WTC11 (cell line): ENCODE results near the gene HEY2. TPM values are rescaled to one million over a fixed set of nuclear protein-coding genes. Genes with fewer than 3 reads are reported as not detected.

Experiments
- ATAC-seq: fragments of 200-7000 bp; cut with Tn5 transposase; 2 replicates; pipeline ENCODE4 v1.10.0; 2021; ENCODE audit warnings: mild to moderate bottlenecking, moderate library complexity
- CTCF ChIA-PET: fragments of 300-600 bp; sonication (Branson Sonifier 250); formaldehyde crosslinking; loops from one replicate; lab custom pipeline; 2021; ENCODE audit warnings: antibody characterized with exemption; lab: Charles Lee
- POLR2A ChIA-PET: fragments of 350-600 bp; sonication (Branson Sonifier 250); formaldehyde crosslinking; loops from one replicate; lab custom pipeline; 2021; ENCODE audit warnings: antibody characterized with exemption; lab: Charles Lee
- DNase-seq: peaks from one replicate; pipeline ENCODE4 v3.0.0; 2021; ENCODE audit warnings: low spot score
- H3K27ac Mint-ChIP-seq: 2 replicates; pipeline ENCODE4 v1.8.0; 2021; ENCODE audit warnings: mixed read lengths
- H3K27me3 Mint-ChIP-seq: 2 replicates; pipeline ENCODE4 v1.8.0; 2021; ENCODE audit warnings: low read depth, mild to moderate bottlenecking, moderate library complexity, mixed read lengths
- H3K36me3 Mint-ChIP-seq: 2 replicates; pipeline ENCODE4 v1.8.0; 2021; ENCODE audit warnings: mixed read lengths
- H3K4me1 Mint-ChIP-seq: 2 replicates; pipeline ENCODE4 v1.8.0; 2022; ENCODE audit warnings: mixed read lengths
- H3K4me3 Mint-ChIP-seq: 2 replicates; pipeline ENCODE4 v1.8.0; 2021; ENCODE audit warnings: mild to moderate bottlenecking, moderate library complexity, mixed read lengths
- H3K9me3 Mint-ChIP-seq: 2 replicates; pipeline ENCODE4 v1.8.0; 2021; ENCODE audit warnings: mixed read lengths
- CBFB ChIP-seq: sonication (generic); formaldehyde crosslinking; IDR thresholded peaks from 2 replicates; pipeline ENCODE4 v1.8.1; 2022; ENCODE audit warnings: mild to moderate bottlenecking, low read depth, missing genetic modification reagents
- E2F5 ChIP-seq: sonication (generic); formaldehyde crosslinking; IDR thresholded peaks from 2 replicates; pipeline ENCODE4 v1.8.1; 2022; ENCODE audit warnings: mild to moderate bottlenecking, moderate library complexity, missing genetic modification reagents
- ELF4 ChIP-seq: sonication (generic); formaldehyde crosslinking; IDR thresholded peaks from 2 replicates; pipeline ENCODE4 v1.8.1; 2022; ENCODE audit warnings: low read depth, mild to moderate bottlenecking, moderate library complexity, missing genetic modification reagents
- GABPB1 ChIP-seq: sonication (generic); formaldehyde crosslinking; IDR thresholded peaks from 2 replicates; pipeline ENCODE4 v1.8.1; 2023; ENCODE audit warnings: mild to moderate bottlenecking, missing genetic modification reagents
- HMGA2 ChIP-seq: fragments of 250-450 bp; sonication (Bioruptor Pico); IDR thresholded peaks from 2 replicates; pipeline ENCODE4 v1.4.0; 2021; ENCODE audit warnings: mild to moderate bottlenecking, moderate library complexity
- KAT7 ChIP-seq: sonication (generic); formaldehyde crosslinking; IDR thresholded peaks from 2 replicates; pipeline ENCODE4 v1.8.1; 2023; ENCODE audit warnings: missing genetic modification reagents, mild to moderate bottlenecking, borderline replicate concordance
- MXD4 ChIP-seq: fragments of 250-450 bp; sonication (Bioruptor Pico); IDR thresholded peaks from 2 replicates; pipeline ENCODE4 v1.8.0; 2021; ENCODE audit warnings: mild to moderate bottlenecking, moderate library complexity, borderline replicate concordance
- NFATC4 ChIP-seq: fragments of 250-450 bp; sonication (Bioruptor Pico); IDR thresholded peaks from 2 replicates; pipeline ENCODE4 v1.9.0; 2021; ENCODE audit warnings: mild to moderate bottlenecking
- NFYB ChIP-seq: sonication (generic); formaldehyde crosslinking; conservative IDR thresholded peaks from 2 replicates; pipeline ENCODE4 v1.8.0; 2022; ENCODE audit warnings: low read depth, missing genetic modification reagents
- OVOL2 ChIP-seq: fragments of 250-450 bp; sonication (Bioruptor Pico); IDR thresholded peaks from 2 replicates; pipeline ENCODE4 v1.9.0; 2021; ENCODE audit warnings: mild to moderate bottlenecking, borderline replicate concordance
- SP1 ChIP-seq: sonication (generic); formaldehyde crosslinking; conservative IDR thresholded peaks from 2 replicates; pipeline ENCODE4 v1.8.1; 2022; ENCODE audit warnings: missing genetic modification reagents
- STAT6 ChIP-seq: sonication (generic); formaldehyde crosslinking; conservative IDR thresholded peaks from 2 replicates; pipeline ENCODE4 v1.8.1; 2023; ENCODE audit warnings: mild to moderate bottlenecking, low read depth, missing genetic modification reagents, moderate library complexity
- TCF7 ChIP-seq: sonication (generic); formaldehyde crosslinking; IDR thresholded peaks from 2 replicates; pipeline ENCODE4 v1.8.0; 2022; ENCODE audit warnings: mild to moderate bottlenecking, low read depth, missing genetic modification reagents, moderate library complexity
- TEAD4 ChIP-seq: sonication (generic); formaldehyde crosslinking; IDR thresholded peaks from 2 replicates; pipeline ENCODE4 v1.8.0; 2022; ENCODE audit warnings: mild to moderate bottlenecking, missing genetic modification reagents
- USF1 ChIP-seq: sonication (generic); formaldehyde crosslinking; IDR thresholded peaks from 2 replicates; pipeline ENCODE4 v1.8.0; 2022; ENCODE audit warnings: mild to moderate bottlenecking, missing genetic modification reagents
- USF2 ChIP-seq: sonication (generic); formaldehyde crosslinking; IDR thresholded peaks from 2 replicates; pipeline ENCODE4 v1.8.1; 2023; ENCODE audit warnings: mild to moderate bottlenecking, missing genetic modification reagents, moderate library complexity
- ZNF121 ChIP-seq: sonication (generic); formaldehyde crosslinking; IDR thresholded peaks from 2 replicates; pipeline ENCODE4 v1.8.0; 2023; ENCODE audit warnings: missing genetic modification reagents
- ZNF232 ChIP-seq: sonication (generic); formaldehyde crosslinking; IDR thresholded peaks from 2 replicates; pipeline ENCODE4 v1.8.0; 2022; ENCODE audit warnings: mild to moderate bottlenecking, missing genetic modification reagents
- ZNF263 ChIP-seq: sonication (generic); formaldehyde crosslinking; IDR thresholded peaks from 2 replicates; pipeline ENCODE4 v1.8.1; 2022; ENCODE audit warnings: low read depth, mild to moderate bottlenecking, moderate library complexity, missing genetic modification reagents
- ZNF416 ChIP-seq: fragments of 250-450 bp; sonication (Bioruptor Pico); IDR thresholded peaks from 2 replicates; pipeline ENCODE4 v1.9.0; 2021; ENCODE audit warnings: mild to moderate bottlenecking, inconsistent platforms
- total RNA-seq: library from RNA; stranded (reverse); gene quantifications from 3 replicates; pipeline ENCODE4 v1.2.3, GENCODE V29; 2021
- TF ChIP-seq, protein P1 (sequence below): sonication (generic); formaldehyde crosslinking; IDR thresholded peaks from 2 replicates; pipeline ENCODE4 v1.8.0; 2022; ENCODE audit warnings: mild to moderate bottlenecking, missing genetic modification reagents
- TF ChIP-seq, protein P2 (sequence below): sonication (generic); formaldehyde crosslinking; IDR thresholded peaks from 2 replicates; pipeline ENCODE4 v1.8.1; 2023; ENCODE audit warnings: mild to moderate bottlenecking, missing genetic modification reagents, borderline replicate concordance
- TF ChIP-seq, protein P3 (sequence below): sonication (generic); formaldehyde crosslinking; IDR thresholded peaks from 2 replicates; pipeline ENCODE4 v1.8.1; 2023; ENCODE audit warnings: mild to moderate bottlenecking, missing genetic modification reagents

HEY2 gene
- total RNA-seq, 1 experiment from 2014 or later: 10.6 TPM

GRCh38 chr6:125784365-125784764 is 34.9 kb downstream of the HEY2 start:
- ChIA-PET POLR2A (no interaction called here), CTCF (no interaction called here)
- Mint-ChIP-seq H3K36me3 (peaks cover 4% of the 10 kb centered on the region; the same call in 1 of the 2 replicates), H3K9me3 (peaks cover 11% of the 10 kb centered on the region), H3K4me3 (no peak overlapping the region), H3K4me1 (peaks cover 15% of the 10 kb centered on the region), H3K27me3 (no peaks in the 10 kb centered on the region), H3K27ac (no peak overlapping the region)
- no peak for DNase-seq
- no peak for ATAC-seq
- TF ChIP-seq ZNF121 (CRISPR knock-in tag): no peak
- TF ChIP-seq MXD4: no peak
- no peak for TF ChIP-seq STAT6 (CRISPR knock-in tag)
- no peak for TF ChIP-seq SP1 (CRISPR knock-in tag)
- no peak for TF ChIP-seq TCF7
- TF ChIP-seq NFYB: no peak
- no peak for TF ChIP-seq ZNF263 (CRISPR knock-in tag)
- TF ChIP-seq, protein P1, sequence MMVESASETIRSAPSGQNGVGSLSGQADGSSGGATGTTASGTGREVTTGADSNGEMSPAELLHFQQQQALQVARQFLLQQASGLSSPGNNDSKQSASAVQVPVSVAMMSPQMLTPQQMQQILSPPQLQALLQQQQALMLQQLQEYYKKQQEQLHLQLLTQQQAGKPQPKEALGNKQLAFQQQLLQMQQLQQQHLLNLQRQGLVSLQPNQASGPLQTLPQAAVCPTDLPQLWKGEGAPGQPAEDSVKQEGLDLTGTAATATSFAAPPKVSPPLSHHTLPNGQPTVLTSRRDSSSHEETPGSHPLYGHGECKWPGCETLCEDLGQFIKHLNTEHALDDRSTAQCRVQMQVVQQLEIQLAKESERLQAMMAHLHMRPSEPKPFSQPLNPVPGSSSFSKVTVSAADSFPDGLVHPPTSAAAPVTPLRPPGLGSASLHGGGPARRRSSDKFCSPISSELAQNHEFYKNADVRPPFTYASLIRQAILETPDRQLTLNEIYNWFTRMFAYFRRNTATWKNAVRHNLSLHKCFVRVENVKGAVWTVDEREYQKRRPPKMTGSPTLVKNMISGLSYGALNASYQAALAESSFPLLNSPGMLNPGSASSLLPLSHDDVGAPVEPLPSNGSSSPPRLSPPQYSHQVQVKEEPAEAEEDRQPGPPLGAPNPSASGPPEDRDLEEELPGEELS (CRISPR knock-in tag): no peak
- TF ChIP-seq E2F5 (CRISPR knock-in tag): no peak
- TF ChIP-seq USF2 (CRISPR knock-in tag): no peak
- TF ChIP-seq, protein P2, sequence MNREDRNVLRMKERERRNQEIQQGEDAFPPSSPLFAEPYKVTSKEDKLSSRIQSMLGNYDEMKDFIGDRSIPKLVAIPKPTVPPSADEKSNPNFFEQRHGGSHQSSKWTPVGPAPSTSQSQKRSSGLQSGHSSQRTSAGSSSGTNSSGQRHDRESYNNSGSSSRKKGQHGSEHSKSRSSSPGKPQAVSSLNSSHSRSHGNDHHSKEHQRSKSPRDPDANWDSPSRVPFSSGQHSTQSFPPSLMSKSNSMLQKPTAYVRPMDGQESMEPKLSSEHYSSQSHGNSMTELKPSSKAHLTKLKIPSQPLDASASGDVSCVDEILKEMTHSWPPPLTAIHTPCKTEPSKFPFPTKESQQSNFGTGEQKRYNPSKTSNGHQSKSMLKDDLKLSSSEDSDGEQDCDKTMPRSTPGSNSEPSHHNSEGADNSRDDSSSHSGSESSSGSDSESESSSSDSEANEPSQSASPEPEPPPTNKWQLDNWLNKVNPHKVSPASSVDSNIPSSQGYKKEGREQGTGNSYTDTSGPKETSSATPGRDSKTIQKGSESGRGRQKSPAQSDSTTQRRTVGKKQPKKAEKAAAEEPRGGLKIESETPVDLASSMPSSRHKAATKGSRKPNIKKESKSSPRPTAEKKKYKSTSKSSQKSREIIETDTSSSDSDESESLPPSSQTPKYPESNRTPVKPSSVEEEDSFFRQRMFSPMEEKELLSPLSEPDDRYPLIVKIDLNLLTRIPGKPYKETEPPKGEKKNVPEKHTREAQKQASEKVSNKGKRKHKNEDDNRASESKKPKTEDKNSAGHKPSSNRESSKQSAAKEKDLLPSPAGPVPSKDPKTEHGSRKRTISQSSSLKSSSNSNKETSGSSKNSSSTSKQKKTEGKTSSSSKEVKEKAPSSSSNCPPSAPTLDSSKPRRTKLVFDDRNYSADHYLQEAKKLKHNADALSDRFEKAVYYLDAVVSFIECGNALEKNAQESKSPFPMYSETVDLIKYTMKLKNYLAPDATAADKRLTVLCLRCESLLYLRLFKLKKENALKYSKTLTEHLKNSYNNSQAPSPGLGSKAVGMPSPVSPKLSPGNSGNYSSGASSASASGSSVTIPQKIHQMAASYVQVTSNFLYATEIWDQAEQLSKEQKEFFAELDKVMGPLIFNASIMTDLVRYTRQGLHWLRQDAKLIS (CRISPR knock-in tag): no peak
- no peak for TF ChIP-seq ELF4 (CRISPR knock-in tag)
- no peak for TF ChIP-seq GABPB1 (CRISPR knock-in tag)

- Mint-ChIP-seq H3K36me3 (peaks cover under 1% of the 10 kb centered on the region; the same call in 1 of the 2 replicates), H3K27ac (no peak overlapping the region), H3K4me3 (no peak overlapping the region), H3K27me3 (no peaks in the 10 kb centered on the region), H3K9me3 (peaks cover 5% of the 10 kb centered on the region), H3K4me1 (peaks cover 33% of the 10 kb centered on the region)
- DNase-seq (no peak), ATAC-seq (no peak)
- ChIA-PET CTCF (interaction anchor here (1.3 to 6.3 kb wide), 3 partner anchors 119 to 169 kb away, joined by 3 to 46 read pairs (median 42); partner anchors contain the start of gene HINT3), POLR2A (interaction anchor here (0.6 kb wide), 1 partner anchor 94 kb away, joined by 3 read pairs; no protein-coding TSS in a partner anchor)
- no peak for TF ChIP-seq CBFB (CRISPR knock-in tag)
- TF ChIP-seq ZNF416 (CRISPR knock-in tag): no peak
- TF ChIP-seq HMGA2 (CRISPR knock-in tag): no peak
- TF ChIP-seq TEAD4 (CRISPR knock-in tag): no peak
- TF ChIP-seq, protein P3, sequence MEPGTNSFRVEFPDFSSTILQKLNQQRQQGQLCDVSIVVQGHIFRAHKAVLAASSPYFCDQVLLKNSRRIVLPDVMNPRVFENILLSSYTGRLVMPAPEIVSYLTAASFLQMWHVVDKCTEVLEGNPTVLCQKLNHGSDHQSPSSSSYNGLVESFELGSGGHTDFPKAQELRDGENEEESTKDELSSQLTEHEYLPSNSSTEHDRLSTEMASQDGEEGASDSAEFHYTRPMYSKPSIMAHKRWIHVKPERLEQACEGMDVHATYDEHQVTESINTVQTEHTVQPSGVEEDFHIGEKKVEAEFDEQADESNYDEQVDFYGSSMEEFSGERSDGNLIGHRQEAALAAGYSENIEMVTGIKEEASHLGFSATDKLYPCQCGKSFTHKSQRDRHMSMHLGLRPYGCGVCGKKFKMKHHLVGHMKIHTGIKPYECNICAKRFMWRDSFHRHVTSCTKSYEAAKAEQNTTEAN (CRISPR knock-in tag): no peak
- no peak for TF ChIP-seq GABPB1 (CRISPR knock-in tag)
- no peak for TF ChIP-seq USF1 (CRISPR knock-in tag)
- TF ChIP-seq KAT7 (CRISPR knock-in tag): no peak
- no peak for TF ChIP-seq ZNF232
- no peak for TF ChIP-seq OVOL2
- TF ChIP-seq NFATC4 (CRISPR knock-in tag): no peak
Measured at GRCh38 chr6:125787791-125788190, 38.4 kb downstream of the HEY2 start.
